CD4-positive, alpha-beta T cell treated with Interleukin-6 for 4 hours (primary cell): ENCODE results near the gene ASIC4.

Experiments used
- DNase-seq: peaks from one replicate; pipeline ENCODE4 v3.0.0-alpha.2; 2020; ENCODE audit warnings: mixed read lengths

ASIC4 gene

DNA sequence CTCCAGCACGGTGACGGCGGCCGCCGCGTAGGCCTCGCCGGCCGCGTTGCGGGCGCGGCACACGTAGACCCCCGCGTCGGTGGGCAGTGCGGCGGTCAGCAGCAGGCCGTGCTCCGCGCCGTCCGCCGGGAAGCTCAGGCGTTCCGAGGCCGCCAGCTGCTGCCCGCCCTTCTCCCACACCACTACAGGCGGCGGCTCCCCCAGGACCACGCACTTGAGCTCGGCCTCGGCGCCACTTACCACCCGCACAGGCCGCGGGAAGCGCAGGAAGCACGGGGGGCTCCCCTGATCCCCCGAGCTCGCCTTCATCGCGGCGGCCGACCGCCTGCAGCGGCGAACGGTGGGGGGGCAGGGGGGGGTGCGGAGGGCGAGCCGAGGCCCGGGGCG is 56.6 kb downstream of the ASIC4 start:
- no peak for DNase-seq

DNA sequence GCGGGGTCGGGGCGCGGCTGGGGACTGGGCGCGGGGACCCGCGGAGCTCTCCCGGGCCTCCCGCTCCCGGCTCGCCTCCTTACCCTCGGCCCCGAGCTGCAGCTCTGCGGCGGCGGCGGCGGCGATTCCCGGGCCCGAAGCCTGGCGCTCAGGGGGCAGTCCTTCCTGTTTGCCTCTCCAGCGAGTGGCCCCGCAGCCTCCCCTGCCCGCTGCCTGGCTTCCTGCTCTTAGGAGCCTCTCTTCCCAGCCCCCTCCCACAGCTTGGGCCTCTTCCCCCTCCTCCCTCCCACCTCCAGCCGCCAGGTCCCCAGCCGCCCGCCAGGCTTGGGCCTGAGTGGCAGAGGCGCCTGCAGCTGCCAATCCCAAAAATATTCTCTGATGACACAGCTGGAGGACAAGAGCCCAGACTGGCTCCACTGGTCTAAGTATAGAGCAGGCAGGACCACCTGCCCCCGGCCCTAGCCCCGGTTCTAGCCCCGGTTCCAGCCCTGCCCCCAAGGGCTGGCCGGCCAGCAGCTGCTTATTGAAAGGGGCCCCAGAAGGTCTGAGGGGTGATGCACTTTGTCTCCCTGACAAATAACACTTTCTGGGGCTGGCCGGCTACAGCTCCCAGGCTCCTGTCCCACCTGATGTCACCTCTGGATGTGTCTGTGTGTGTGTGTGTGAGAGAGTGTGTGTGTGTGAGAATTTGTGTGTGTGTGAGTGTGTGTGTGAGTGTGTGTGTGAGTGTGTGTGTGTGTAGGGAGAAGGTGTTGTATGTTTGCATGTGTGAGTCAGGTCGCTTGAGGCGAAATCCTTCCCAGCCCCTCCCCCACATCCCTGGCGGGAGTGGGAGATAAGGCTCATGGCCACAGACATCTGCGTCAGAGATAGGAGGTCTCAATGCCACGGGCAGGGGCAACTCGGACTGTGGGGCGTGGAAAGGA is 57.3 kb downstream of the ASIC4 start, which contains the start of gene OBSL1:
Gene OBSL1, minus strand, starts transcription at position 229 of the 926 bp plus-strand sequence. CDS start 307 bp downstream, outside the sequence.
- no peak for DNase-seq

DNA sequence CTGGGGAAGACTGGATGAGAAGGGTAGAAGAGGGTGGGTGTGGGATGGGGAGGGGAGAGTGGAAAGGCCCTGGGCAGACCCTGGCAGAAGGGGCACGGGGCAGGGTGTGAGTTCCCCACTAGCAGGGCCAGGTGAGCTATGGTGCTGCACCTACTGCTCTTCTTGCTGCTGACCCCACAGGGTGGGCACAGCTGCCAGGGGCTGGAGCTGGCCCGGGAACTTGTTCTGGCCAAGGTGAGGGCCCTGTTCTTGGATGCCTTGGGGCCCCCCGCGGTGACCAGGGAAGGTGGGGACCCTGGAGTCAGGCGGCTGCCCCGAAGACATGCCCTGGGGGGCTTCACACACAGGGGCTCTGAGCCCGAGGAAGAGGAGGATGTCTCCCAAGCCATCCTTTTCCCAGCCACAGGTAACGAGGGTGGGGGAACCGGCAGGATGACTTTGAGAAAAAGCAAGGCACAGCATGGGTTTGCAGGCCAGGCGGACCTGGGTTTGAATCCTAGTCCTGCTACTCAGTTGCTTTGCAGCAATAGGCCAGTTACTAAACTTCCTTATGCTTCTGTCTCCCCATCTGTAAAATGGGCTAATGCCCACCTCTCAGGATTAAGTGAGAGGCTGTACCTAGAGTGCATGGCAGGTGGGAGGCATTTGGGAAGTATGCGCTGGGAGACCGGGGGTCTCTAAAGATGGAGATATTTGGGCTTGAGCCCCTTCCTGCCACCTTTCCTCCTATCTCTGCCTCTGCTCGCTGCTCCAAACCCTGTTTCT is 58.1 kb downstream of the ASIC4 start, which contains the start of gene INHA:
Gene INHA, plus strand, starts transcription at position 74 of the 765 bp plus-strand sequence. Its CDS starts 65 bp downstream, at position 139.
- no peak for DNase-seq

DNA sequence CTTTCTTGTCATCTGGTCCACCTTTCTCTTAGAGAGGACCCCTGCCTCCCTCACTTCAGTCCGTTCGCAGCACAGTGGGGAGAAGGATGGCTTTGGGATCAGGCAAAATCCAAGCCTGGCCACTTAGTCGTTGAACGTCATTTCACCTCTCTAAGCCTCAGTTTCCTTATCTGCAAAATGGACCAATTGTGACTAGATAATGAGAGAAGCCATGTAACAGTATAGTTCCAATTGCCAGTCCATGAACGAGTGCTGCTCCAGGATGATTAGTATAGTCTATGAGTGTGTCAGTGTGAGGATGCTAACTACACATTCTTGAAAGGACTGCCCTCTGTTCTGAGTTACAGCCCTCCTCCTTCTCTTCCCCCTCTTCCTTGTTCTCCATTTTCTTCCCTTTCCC is 58.9 kb downstream of the ASIC4 start:
- DNase-seq, result no peak

DNA sequence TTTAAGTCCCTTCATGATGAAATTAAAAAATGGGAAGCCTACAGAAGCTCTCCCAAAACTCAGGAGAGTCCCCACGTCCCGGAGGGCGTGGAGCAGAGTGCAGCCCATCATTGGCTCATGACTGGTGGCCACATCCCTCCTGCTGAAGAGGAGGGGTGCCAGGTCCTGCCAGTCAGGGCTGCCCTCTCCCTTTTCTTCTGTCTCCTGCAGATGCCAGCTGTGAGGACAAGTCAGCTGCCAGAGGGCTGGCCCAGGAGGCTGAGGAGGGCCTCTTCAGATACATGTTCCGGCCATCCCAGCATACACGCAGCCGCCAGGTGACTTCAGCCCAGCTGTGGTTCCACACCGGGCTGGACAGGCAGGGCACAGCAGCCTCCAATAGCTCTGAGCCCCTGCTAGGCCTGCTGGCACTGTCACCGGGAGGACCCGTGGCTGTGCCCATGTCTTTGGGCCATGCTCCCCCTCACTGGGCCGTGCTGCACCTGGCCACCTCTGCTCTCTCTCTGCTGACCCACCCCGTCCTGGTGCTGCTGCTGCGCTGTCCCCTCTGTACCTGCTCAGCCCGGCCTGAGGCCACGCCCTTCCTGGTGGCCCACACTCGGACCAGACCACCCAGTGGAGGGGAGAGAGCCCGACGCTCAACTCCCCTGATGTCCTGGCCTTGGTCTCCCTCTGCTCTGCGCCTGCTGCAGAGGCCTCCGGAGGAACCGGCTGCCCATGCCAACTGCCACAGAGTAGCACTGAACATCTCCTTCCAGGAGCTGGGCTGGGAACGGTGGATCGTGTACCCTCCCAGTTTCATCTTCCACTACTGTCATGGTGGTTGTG is 60.4 kb downstream of the ASIC4 start:
- no peak for DNase-seq

DNA sequence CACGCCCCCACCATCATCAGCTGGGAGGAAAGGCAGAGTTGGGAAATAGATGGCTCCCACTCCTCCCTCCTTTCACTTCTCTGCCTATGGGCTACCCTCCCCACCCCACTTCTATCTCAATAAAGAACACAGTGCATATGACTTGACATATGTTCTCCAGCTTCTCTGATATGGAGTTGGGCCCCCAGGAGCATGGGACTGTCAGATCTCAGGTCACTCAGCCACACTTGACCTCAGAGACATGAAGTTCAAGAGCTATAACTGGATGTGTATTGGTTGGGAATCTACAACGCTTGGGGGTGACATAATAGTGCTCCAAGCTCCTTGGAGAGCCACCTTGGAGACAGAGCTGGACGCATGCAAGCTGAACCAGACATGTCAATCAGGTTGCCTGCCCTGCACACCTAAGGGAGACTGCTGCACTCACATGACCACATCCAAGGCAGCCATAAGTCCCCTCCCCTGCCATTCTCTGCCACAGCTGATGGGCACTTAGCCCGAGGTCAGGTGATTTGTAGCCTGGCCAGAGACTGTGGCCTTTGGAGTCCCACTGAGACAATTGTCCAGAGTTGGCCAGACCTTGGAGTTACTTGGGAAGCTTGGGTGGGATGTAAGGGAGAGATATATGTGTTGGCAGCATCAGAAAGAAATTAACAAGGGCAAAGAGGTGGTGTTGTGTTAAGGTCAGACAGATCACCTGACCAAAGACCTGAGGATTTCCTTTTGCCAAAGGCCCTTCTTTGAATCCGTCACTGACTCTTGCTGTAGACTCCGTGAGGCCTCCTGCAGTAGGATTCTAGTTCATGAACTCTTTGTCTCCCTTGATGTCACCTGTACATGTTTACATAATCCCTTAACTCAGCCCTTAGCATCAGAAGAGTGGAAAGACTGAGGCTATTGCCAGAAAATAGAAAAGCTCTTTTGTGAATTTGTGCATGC is 61.6 kb downstream of the ASIC4 start:
- no peak for DNase-seq

DNA sequence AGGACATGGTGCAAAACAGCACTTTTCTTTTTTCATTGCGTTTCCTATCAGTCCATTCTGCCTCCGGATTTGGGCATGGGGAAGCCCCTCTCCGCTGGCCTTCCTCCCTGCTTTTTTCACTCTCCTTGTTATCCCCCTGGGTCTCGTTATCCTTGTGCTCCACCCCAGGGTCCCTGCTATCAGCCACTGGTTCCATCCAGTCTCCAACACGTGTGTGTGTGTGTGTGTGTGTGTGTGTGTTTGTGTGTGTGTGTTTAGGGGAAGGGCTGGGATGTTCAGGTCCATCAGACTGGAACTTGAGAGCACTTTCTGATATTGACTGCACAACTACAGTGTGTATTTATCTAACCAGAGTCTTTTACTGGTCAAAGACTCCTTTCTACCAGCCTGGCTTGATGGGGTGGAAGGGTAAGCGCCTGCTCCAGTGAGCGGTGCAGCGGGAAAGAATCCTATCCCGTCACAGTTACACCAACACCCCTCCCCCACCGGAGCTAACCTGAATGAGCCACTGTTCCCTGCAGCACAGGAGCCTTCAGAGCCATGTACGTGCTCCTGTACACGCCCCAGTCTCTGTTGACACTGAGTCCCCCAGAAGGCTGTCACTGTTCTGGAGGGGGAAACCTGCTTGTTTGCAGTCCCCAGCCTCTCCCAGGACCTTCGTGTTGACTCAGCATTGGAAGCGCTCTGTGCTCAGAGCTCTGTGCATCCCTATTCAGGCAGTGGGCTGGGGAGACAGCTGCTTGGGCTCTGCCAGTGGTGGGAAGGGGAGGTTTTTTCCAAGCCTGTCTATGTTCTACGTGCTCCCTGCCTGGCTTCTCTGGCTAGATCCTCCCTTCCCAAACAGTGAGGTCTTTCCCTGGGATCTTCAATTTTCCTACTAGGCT is 62.5 kb downstream of the ASIC4 start:
- no peak for DNase-seq

DNA sequence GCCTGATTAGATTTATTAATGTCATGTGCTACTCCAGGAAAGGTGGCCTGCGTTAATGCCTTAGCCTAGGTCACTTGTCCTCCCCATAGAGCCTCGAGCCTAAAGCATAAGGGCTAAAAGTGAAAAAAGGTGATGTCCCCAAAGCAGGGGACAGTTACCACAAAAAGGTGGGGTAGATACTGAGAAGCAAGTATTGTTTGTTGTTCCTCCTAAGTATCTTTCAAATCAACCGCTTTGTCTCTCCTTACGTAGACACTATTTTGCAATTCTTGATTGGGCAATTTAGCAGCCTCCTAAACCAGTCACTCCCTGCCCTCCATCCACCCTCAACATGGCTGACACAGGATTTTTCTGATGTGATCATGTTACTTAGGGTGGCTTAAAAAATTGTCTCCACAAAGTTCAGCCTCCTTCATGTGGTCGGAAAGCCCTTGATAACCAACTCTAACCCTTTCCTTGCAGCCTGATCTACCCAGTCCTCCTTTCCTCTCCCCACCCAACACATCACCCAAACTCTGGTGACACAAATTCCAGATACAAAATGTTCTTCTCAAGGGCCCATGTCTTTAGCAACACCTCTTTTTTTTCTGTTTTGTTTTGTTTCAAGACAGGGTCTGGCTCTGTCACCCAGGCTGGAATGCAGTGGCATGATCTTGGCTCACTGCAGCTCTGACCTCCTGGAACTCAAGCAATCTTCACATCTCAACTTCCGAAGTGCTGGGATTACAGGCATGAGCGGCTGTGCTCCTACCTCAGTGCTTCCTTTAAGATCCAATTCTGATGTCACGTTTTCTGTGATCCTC is 64.7 kb downstream of the ASIC4 start:
- DNase-seq, result no peak

DNA sequence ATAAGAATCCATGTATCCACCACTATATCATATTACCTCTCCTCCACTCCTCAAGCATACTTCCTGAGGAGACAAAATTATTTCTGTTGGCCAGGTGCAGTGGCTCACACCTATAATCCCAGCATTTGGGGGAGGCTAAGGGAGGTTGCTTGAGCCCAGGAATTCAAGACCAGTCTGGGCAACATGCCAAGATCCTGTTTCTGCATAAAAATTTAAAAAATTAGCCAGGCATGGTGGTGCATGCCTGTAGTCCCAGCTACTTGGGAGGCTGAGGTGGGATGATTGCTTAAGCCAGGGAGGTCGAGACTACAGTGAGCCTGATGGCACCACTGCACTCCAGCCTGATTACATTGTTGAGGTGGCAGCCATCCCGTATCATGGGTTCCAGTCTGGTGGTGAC is 67.1 kb downstream of the ASIC4 start:
- DNase-seq, result no peak
